Measurements from ENCODE around the gene FTH1.

FTH1 gene

DNA sequence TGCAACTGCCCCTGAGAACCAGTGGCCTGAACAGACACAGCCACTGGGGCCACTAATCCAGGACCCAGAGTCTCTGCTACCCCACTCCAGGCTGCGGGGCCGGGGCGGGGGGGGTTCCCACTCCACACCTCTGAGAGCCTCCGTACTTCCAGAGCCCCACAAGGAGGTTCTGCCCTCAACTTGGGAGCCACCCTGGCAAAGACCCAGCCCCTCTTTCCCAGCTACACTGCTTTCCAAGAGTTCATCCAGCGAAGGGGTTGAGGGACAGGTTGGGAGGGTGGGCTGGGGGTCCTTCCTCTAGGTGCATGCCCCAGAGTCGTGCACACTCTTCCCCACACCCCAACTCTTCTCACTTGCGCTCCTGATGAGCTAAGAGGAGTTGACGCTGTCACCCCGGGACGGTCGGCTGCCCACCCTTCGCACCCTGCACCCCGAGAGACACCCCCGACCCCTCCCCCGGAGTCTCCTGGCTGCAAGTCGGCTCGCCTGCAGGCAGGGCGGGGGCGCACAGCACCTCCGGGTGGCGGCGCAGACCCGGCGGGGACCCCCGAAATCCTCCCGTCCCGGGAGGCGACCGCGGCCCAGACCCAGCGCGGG is 50.6 kb downstream of the FTH1 start:
- Mint-ChIP-seq H3K27ac (peak overlapping the region; percentile 23), H3K4me3 (peak overlapping the region; percentile 83), H3K4me1 (ENCODE audit: low read depth) (peaks cover 80% of the 10 kb centered on the region), H3K27me3 (peaks cover 65% of the 10 kb centered on the region), H3K9me3 (no peaks in the 10 kb centered on the region), H3K36me3 (ENCODE audit: low read depth) (peaks cover 17% of the 10 kb centered on the region)
- intact Hi-C loops (cut with micrococcal nuclease) = no loop called here

DNA sequence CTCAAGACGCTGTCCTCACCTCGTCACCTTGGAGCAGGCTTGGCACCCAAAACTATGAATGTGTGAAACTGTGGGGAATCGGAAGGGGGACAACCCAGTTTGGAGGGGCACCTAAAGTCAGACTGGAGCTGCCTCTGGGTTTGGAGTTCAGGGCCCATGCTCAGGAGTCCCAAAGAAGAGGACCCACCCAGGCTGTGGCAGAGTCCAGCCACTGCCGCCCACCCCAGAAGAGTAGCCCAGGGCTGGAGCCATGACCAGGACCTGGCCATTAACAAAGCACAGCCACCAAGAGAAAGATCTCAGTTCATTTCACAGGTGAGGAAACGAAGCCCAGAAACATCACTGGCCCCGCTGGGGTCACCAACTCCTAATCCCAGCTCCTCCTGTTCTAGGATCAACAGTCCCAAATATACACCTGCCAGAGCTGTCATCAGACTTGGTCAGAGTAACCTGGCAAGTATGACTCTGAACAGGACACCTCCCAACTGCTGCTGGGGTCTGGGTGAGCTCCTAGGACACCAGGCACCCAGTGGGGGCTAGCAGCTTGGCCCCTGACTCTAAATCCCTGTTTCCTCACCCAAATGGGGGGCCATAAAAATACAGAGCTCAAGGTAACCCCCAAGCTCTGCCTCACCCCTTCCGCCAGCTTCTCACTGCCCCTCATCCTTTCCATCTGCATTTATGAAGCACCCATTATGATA is 52.8 kb downstream of the FTH1 start:
- H3K4me1 Mint-ChIP-seq (ENCODE audit: low read depth) = peaks cover 79% of the 10 kb centered on the region
- H3K4me3 Mint-ChIP-seq = no peak overlapping the region
- no peaks in the 10 kb centered on the region for H3K9me3 Mint-ChIP-seq
- peaks cover 17% of the 10 kb centered on the region for H3K36me3 Mint-ChIP-seq (ENCODE audit: low read depth)
- peak overlapping the region; percentile 51 for H3K27ac Mint-ChIP-seq
- peaks cover 62% of the 10 kb centered on the region for H3K27me3 Mint-ChIP-seq
- intact Hi-C loops (cut with micrococcal nuclease) = no loop called here

All from dendritic cell treated with granulocyte-macrophage colony-stimulating factor and Interleukin-4, amounts not matched to agents 40 ng/mL and 50 ng/mL, for 4 days (primary cell).